Caco-2 (cell line): ENCODE results near the gene PDE3B. TPM values are rescaled to one million over a fixed set of nuclear protein-coding genes. Genes with fewer than 3 reads are reported as not detected.

Source experiments
- BruUV-seq: library from RNA; stranded (reverse); fragments of 400-500 nt; replicated peaks from 2 replicates; lab custom pipeline; 2021; lab: Mats Ljungman, UMichigan
- CTCF ChIA-PET: fragments of 300-600 bp; sonication (Branson Sonifier 250); formaldehyde crosslinking; loops from one replicate; lab custom pipeline; 2022; ENCODE audit warnings: antibody characterized with exemption; lab: Charles Lee
- POLR2A ChIA-PET: fragments of 300-600 bp; sonication (Branson Sonifier 250); formaldehyde crosslinking; loops from one replicate; lab custom pipeline; 2022; ENCODE audit warnings: antibody characterized with exemption; lab: Charles Lee
- DNase-seq, 2 experiments: peaks; one replicate each; pipeline versions ENCODE4 v3.0.0 to v3.0.0-alpha.2; 2020 to 2022
- H3K27me3 ChIP-seq: replicated peaks from 2 replicates; pipeline ENCODE4 v1.6.0; 2011; ENCODE audit warnings: low read length; ENCODE audit not compliant: control insufficient read depth, insufficient read depth
- H3K36me3 ChIP-seq: 2 replicates; pipeline ENCODE4 v1.5.1; 2011; ENCODE audit warnings: low read length; ENCODE audit not compliant: control insufficient read depth, insufficient read depth
- H3K4me1 ChIP-seq: fragments of 250-450 bp; sonication (Bioruptor Pico); 2 replicates; pipeline ENCODE4 v1.5.1; 2020; ENCODE audit warnings: mild to moderate bottlenecking
- H3K4me3 ChIP-seq: 2 replicates; pipeline ENCODE4 v1.5.1; 2011; ENCODE audit warnings: low read depth, mild to moderate bottlenecking, control low read depth, low read length
- H3K9me3 ChIP-seq: fragments of 250-450 bp; sonication (Bioruptor Pico); 2 replicates; pipeline ENCODE4 v1.5.1; 2020; ENCODE audit warnings: mild to moderate bottlenecking, moderate library complexity
- H3K27ac Mint-ChIP-seq: one replicate; pipeline ENCODE4 v1.8.0; 2022; ENCODE audit warnings: mixed read lengths; ENCODE audit not compliant: unreplicated experiment
- H3K27me3 Mint-ChIP-seq: one replicate; pipeline ENCODE4 v1.8.0; 2022; ENCODE audit warnings: mixed read lengths; ENCODE audit not compliant: insufficient read depth, unreplicated experiment
- H3K36me3 Mint-ChIP-seq: one replicate; pipeline ENCODE4 v1.8.0; 2022; ENCODE audit warnings: mild to moderate bottlenecking, mixed read lengths; ENCODE audit not compliant: insufficient read depth, unreplicated experiment
- H3K4me1 Mint-ChIP-seq: one replicate; pipeline ENCODE4 v1.8.0; 2022; ENCODE audit warnings: low read depth, mixed read lengths; ENCODE audit not compliant: unreplicated experiment
- H3K4me3 Mint-ChIP-seq: one replicate; pipeline ENCODE4 v1.8.0; 2022; ENCODE audit warnings: mild to moderate bottlenecking, moderate library complexity, mixed read lengths; ENCODE audit not compliant: unreplicated experiment
- H3K9me3 Mint-ChIP-seq: one replicate; pipeline ENCODE4 v1.8.0; 2022; ENCODE audit warnings: mixed read lengths; ENCODE audit not compliant: unreplicated experiment
- intact Hi-C: fragments of 100-400 bp; cut with micrococcal nuclease; formaldehyde crosslinking; loops from one replicate; pipeline ENCODE4 v1.10.0; 2022; ENCODE audit not compliant: unreplicated experiment
- total RNA-seq: library from RNA; stranded (reverse); gene quantifications from 2 replicates; pipeline ENCODE4 v1.2.3, GENCODE V29; 2022
- TF ChIP-seq, protein P1 (sequence below), 2 experiments: fragments of 200-600 bp in 1 of 2; IDR thresholded peaks; 1 replicate in 1 of 2; 2 replicates in 1 of 2; pipeline versions ENCODE4 v1.5.1 to v1.8.0; 2011 to 2022; ENCODE audit warnings: antibody characterized with exemption in 1 of 2, control low read depth in 1 of 2, inconsistent platforms in 1 of 2, low read depth in 1 of 2, low read length in 1 of 2, mild to moderate bottlenecking in 1 of 2, moderate library complexity in 1 of 2; ENCODE audit not compliant: insufficient read depth in 1 of 2, severe bottlenecking in 1 of 2, unreplicated experiment in 1 of 2

Gene PDE3B
- total RNA-seq, 1 experiment from 2014 or later: 21.8 TPM

- intact Hi-C loops: no loop called here
- H3K4me3 ChIP-seq: no peak overlapping the region
- TF ChIP-seq, protein P1, sequence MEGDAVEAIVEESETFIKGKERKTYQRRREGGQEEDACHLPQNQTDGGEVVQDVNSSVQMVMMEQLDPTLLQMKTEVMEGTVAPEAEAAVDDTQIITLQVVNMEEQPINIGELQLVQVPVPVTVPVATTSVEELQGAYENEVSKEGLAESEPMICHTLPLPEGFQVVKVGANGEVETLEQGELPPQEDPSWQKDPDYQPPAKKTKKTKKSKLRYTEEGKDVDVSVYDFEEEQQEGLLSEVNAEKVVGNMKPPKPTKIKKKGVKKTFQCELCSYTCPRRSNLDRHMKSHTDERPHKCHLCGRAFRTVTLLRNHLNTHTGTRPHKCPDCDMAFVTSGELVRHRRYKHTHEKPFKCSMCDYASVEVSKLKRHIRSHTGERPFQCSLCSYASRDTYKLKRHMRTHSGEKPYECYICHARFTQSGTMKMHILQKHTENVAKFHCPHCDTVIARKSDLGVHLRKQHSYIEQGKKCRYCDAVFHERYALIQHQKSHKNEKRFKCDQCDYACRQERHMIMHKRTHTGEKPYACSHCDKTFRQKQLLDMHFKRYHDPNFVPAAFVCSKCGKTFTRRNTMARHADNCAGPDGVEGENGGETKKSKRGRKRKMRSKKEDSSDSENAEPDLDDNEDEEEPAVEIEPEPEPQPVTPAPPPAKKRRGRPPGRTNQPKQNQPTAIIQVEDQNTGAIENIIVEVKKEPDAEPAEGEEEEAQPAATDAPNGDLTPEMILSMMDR (IDR thresholded peaks at IDR 0.05; ENCODE audit: insufficient read depth in 1 of 2, low read depth in 1 of 2, low read length in 1 of 2, severe bottlenecking in 1 of 2, unreplicated experiment in 1 of 2): no peak
- H3K4me1 ChIP-seq: peaks cover 4% of the 10 kb centered on the region; the same call in 1 of the 2 replicates
- Mint-ChIP-seq H3K36me3 (peaks cover 35% of the 10 kb centered on the region), H3K27ac (no peak overlapping the region), H3K4me3 (no peak overlapping the region), H3K27me3 (no peaks in the 10 kb centered on the region), H3K4me1 (no peaks in the 10 kb centered on the region), H3K9me3 (peaks cover 9% of the 10 kb centered on the region)
- ChIA-PET POLR2A (no interaction called here), CTCF (no interaction called here)
- DNase-seq: no peak
- H3K9me3 ChIP-seq: no peaks in the 10 kb centered on the region
- H3K27me3 ChIP-seq: no peaks in the 10 kb centered on the region
- H3K36me3 ChIP-seq: no peaks in the 10 kb centered on the region
- BruUV-seq: no TSS peak
Measured at GRCh38 chr11:14803846-14804245, 160.2 kb downstream of the PDE3B start.

DNA sequence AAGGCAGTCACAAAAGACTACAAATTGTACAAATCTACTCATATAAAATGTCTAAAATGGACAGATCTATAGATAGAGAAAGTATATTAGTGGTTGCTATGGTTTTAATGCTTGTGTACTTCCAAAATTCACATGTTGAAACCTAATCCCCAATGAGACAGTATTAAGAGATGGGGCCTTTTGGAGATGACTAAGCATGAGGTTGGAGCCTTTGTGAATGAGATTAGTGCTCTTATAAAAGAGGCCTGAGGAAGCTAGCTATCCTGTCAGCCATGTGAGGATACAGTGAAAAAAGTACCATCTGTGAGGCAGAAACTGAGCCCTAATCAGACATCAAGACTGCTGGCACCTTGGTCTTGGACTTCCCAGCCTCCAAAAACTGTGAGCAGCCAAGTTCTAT is 165.9 kb downstream of the PDE3B start:
- BruUV-seq: no TSS peak
- Histone ChIP-seq H3K27me3 (no peaks in the 10 kb centered on the region), H3K9me3 (no peaks in the 10 kb centered on the region), H3K36me3 (no peaks in the 10 kb centered on the region), H3K4me3 (no peak overlapping the region), H3K4me1 (no peaks in the 10 kb centered on the region)
- Mint-ChIP-seq H3K4me3 (no peak overlapping the region), H3K27ac (no peak overlapping the region), H3K9me3 (peaks cover 9% of the 10 kb centered on the region), H3K4me1 (no peaks in the 10 kb centered on the region), H3K27me3 (no peaks in the 10 kb centered on the region), H3K36me3 (peaks cover 27% of the 10 kb centered on the region)
- ChIA-PET POLR2A (no interaction called here), CTCF (interaction anchor here (0.6 kb wide), 1 partner anchor 42 kb away, joined by 3 read pairs; no protein-coding TSS in a partner anchor)
- DNase-seq: no peak
- intact Hi-C loops: no loop called here
- TF ChIP-seq, protein P1 (IDR thresholded peaks at IDR 0.05; ENCODE audit: insufficient read depth in 1 of 2, low read depth in 1 of 2, low read length in 1 of 2, severe bottlenecking in 1 of 2, unreplicated experiment in 1 of 2): no peak

DNA sequence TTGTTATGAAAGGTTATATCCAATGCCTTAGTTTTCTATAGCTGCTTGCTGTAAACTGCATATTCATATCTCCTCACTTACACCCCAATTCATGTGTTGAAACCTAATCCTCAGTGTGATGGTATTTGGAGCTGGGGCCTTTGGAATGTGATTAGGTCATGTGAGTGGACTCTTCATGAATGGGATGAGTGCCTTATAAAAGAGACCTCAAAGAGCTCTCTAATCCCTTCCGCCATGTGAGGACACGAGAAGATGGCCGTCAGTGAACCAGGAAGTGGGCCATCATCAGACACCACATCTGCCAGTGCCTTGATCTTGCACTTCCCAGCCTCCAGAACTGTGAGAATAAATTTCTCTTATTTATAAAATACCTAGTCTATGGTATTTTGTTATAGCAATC is 169.2 kb downstream of the PDE3B start:
- Mint-ChIP-seq H3K4me3 (no peak overlapping the region), H3K9me3 (no peaks in the 10 kb centered on the region), H3K36me3 (peaks cover 4% of the 10 kb centered on the region), H3K27me3 (no peaks in the 10 kb centered on the region), H3K27ac (no peak overlapping the region), H3K4me1 (no peaks in the 10 kb centered on the region)
- POLR2A ChIA-PET: no interaction called here
- Histone ChIP-seq H3K9me3 (no peaks in the 10 kb centered on the region), H3K4me3 (no peak overlapping the region), H3K4me1 (no peaks in the 10 kb centered on the region), H3K27me3 (no peaks in the 10 kb centered on the region), H3K36me3 (no peaks in the 10 kb centered on the region)
- CTCF ChIA-PET: no interaction called here
- DNase-seq: peak in 1 of 2 experiments; percentile 6
- no TSS peak for BruUV-seq
- intact Hi-C loops: no loop called here
- TF ChIP-seq, protein P1 (IDR thresholded peaks at IDR 0.05; ENCODE audit: insufficient read depth in 1 of 2, low read depth in 1 of 2, low read length in 1 of 2, severe bottlenecking in 1 of 2, unreplicated experiment in 1 of 2): no peak
